NT2/D1 (cell line): ENCODE data around the gene NXPE4.

Source experiments
- DNase-seq: peaks from one replicate; pipeline ENCODE4 v3.0.0-alpha.2; 2011; ENCODE audit warnings: low read depth, low spot score
- H3K27me3 ChIP-seq: 2 replicates; pipeline ENCODE4 v1.6.0; 2011; ENCODE audit warnings: mild to moderate bottlenecking; ENCODE audit not compliant: insufficient read length, insufficient read depth
- H3K36me3 ChIP-seq: 2 replicates; pipeline ENCODE4 v1.6.1; 2011; ENCODE audit warnings: mild to moderate bottlenecking, low read length, mixed read lengths; ENCODE audit not compliant: insufficient read depth, insufficient read length
- H3K4me1 ChIP-seq: 2 replicates; pipeline ENCODE4 v1.5.1; 2011; ENCODE audit not compliant: insufficient read depth, insufficient read length
- H3K4me3 ChIP-seq: 2 replicates; pipeline ENCODE4 v1.5.1; 2011; ENCODE audit warnings: low read depth; ENCODE audit not compliant: insufficient read length
- H3K9ac ChIP-seq: 2 replicates; pipeline ENCODE4 v1.6.0; 2011; ENCODE audit warnings: low read depth; ENCODE audit not compliant: insufficient read length
- H3K9me3 ChIP-seq: 2 replicates; pipeline ENCODE4 v1.5.1; 2011; ENCODE audit warnings: mild to moderate bottlenecking, low read length; ENCODE audit not compliant: insufficient read depth
- SUZ12 ChIP-seq: IDR thresholded peaks from 2 replicates; pipeline ENCODE4 v1.6.1; 2011; ENCODE audit not compliant: insufficient read length, insufficient read depth; ENCODE audit errors: extremely low read depth
- YY1 ChIP-seq: IDR thresholded peaks from 2 replicates; pipeline ENCODE4 v1.6.1; 2011; ENCODE audit not compliant: insufficient read length, insufficient read depth
- ZNF274 ChIP-seq: IDR thresholded peaks from 2 replicates; pipeline ENCODE4 v1.6.1; 2011; ENCODE audit warnings: mild to moderate bottlenecking, low read depth, low read length

The NXPE4 gene

DNA sequence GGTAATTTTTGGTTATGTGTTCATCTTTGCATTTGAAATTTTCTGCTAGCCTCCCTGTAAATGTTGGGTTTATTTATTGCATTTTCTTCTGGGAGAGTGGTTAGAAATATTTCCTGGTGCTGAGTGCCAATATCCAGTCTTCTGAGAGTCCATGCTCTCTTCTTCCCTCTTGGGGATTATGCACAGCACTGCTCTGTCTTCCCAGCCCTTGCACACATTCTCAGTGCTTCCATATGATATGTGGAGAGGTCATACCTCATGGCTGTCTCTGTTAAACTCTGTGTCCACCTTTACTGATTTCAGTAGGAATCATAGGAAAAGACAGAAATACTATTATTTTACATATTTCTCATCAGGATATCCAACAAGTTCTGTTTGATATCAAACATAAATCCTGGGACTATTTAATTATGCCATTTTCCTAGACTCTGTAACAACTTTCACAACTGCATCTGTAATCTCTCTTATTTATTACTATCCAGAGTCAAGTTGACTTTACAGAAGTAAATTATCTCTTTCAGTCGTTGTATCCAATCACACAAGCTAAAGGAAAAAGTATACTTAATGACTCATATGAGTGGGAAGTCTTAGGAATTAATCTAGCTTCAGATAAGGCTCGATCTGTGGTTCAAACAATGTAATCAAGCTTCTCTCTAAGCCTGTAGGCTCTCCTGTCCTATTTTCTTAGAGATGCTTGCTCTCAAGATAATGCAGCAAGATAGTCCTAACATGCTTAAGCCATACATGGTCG is 33.2 kb downstream of the NXPE4 start:
- TF ChIP-seq ZNF274 (no peak), YY1 (no peak), SUZ12 (no peak)
- no peaks in the 10 kb centered on the region for H3K36me3 ChIP-seq
- H3K4me3 ChIP-seq = no peak overlapping the region
- no peaks in the 10 kb centered on the region for H3K9me3 ChIP-seq
- peaks cover 4% of the 10 kb centered on the region for H3K4me1 ChIP-seq
- DNase-seq = no peak
- H3K27me3 ChIP-seq = no peaks in the 10 kb centered on the region
- no peak overlapping the region for H3K9ac ChIP-seq

DNA sequence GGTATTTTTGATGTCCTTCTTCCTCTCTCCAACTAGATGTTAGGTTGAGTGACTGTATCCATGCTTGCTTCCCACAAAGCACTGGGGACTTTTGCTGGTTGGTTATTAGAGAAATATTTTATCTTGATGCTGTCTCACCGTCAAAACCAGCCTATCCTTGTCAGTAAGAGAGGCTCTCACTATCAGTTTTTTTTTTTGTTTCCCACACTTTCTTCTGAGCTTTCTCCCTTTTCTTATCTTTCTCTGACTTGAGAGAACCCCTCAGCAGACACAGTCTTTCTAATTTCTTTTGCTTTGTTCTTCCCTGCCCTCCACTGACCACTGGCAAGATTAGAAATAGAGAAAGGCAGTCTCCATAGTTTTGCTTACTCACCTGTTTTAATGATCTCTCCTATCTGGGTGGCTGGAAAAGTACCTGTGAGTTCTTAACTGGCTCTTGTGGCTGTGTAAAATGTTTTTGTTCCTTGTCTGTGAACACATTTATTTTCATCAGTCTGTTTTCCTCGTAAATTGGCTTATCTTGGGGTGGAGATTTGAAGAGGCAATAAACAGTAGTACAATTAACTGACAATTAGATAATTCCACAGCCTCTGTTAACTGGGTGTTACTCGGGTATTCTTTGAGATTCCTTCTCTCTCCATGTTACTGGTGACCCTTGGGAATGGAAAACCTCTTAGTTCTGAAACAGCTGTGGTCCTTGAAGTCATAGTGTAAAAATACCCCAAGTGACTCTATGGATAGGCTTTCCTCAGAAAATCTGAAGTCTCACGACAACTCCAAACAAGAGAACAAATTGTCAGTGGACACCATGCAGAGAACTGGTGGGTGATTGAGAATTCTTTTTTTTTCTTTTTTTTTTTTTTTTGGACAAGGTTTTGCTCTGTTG is 35.9 kb downstream of the NXPE4 start, which contains the start of gene NXPE1:
TSS of gene NXPE1 (minus strand) at position 457 of the 886 bp plus-strand sequence. CDS start 8,680 bp downstream, outside the sequence.
- DNase-seq = no peak
- no peaks in the 10 kb centered on the region for H3K9me3 ChIP-seq
- TF ChIP-seq YY1 (no peak), SUZ12 (no peak), ZNF274 (no peak)
- no peak within 1 kb of the TSS for H3K4me3 ChIP-seq
- H3K4me1 ChIP-seq = no peaks in the 10 kb centered on the region
- H3K9ac ChIP-seq = no peak within 1 kb of the TSS
- H3K36me3 ChIP-seq = no peaks in the 10 kb centered on the region
- no peaks in the 10 kb centered on the region for H3K27me3 ChIP-seq

DNA sequence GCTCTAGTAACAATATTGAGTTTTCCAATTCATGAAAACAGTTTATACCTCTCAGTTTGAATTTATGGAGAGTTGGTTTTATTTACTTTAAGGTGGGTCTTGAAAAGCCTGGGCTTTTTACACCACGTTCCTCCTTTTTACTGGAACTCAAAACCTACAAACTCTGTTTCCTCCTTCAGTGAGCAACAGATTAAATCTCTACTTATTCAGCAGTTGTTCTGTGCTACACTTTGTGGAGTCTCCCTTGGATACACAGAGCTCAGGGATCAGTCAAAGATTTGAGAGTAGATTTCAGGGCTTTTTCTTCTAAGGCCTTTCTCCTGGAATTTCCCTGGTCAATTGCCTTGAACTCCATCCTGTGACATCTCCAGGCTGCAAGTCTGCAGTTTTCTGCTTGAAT is 39.5 kb downstream of the NXPE4 start:
- no peak overlapping the region for H3K4me3 ChIP-seq
- no peak for DNase-seq
- no peak overlapping the region for H3K9ac ChIP-seq
- TF ChIP-seq ZNF274 = no peak
- no peak for TF ChIP-seq YY1
- TF ChIP-seq SUZ12 = no peak
- no peaks in the 10 kb centered on the region for H3K36me3 ChIP-seq
- no peaks in the 10 kb centered on the region for H3K9me3 ChIP-seq
- no peaks in the 10 kb centered on the region for H3K4me1 ChIP-seq
- H3K27me3 ChIP-seq = no peaks in the 10 kb centered on the region

DNA sequence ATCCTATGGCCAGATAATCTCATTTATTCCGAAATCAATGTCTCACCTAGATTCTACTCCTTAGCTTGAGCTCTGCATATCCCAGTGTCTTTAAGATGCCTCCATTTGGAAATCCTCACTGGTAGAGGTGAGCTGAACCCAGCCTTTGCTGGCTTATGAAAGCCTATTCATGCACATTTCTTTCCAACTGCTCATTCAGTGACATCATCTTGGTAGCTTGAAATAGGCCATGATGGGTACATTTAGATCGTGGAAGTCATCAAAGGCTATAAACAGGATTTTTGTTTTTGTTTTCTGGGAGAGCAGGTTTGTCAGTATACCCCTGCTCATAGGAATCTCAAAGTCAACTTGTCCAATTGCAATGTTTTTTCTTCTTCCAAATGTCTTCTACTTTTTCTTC is 41.9 kb downstream of the NXPE4 start:
- Histone ChIP-seq H3K27me3 (no peaks in the 10 kb centered on the region), H3K36me3 (no peaks in the 10 kb centered on the region), H3K9ac (no peak overlapping the region), H3K9me3 (no peaks in the 10 kb centered on the region), H3K4me3 (no peak overlapping the region), H3K4me1 (no peaks in the 10 kb centered on the region)
- DNase-seq = no peak
- no peak for TF ChIP-seq SUZ12
- TF ChIP-seq ZNF274 = no peak
- no peak for TF ChIP-seq YY1

DNA sequence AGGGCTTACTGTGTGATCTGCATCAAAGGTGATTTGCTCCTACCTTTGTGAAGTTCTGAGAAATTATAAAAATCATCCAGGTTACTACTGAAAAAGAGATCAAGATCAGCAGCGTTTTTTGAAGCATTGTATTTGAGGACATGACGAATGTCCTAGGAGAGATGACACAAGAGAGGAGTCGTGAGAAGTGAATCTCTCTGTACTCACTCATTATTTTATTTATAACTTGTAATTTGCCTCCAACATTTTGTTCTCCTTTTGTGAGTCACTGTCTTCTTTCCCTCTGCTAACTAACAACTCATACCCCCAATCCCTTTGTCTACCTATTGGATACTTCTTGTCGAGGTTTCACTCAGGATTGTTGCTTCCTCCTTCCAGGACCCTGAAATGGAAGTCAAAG is 44.5 kb downstream of the NXPE4 start:
- Histone ChIP-seq H3K4me1 (no peaks in the 10 kb centered on the region), H3K9me3 (no peaks in the 10 kb centered on the region), H3K4me3 (no peak overlapping the region), H3K36me3 (no peaks in the 10 kb centered on the region), H3K9ac (no peak overlapping the region), H3K27me3 (no peaks in the 10 kb centered on the region)
- TF ChIP-seq ZNF274 (no peak), SUZ12 (no peak), YY1 (no peak)
- no peak for DNase-seq

DNA sequence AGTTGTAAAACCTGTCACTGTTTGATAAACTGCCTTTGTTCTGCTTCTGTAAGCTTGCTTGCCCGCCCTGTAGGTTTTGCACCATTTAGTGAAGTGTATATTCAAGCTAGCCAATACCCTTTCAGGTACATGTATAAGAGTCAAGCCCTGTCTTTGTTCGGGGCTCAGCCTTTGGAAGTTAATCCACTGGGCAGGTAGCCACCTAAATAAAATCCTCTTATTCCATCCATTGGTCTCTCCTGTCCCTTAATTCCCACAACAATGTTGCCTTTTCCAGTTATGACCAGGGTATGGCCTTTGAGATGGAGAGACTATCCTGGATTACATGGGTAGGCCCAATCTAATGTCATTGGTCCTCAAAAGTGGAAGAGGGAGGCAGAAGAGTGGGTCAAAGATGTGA is 69.9 kb downstream of the NXPE4 start:
- no peak for DNase-seq
- no peaks in the 10 kb centered on the region for H3K36me3 ChIP-seq
- no peak overlapping the region for H3K4me3 ChIP-seq
- no peaks in the 10 kb centered on the region for H3K27me3 ChIP-seq
- H3K9ac ChIP-seq = no peak overlapping the region
- H3K4me1 ChIP-seq = no peaks in the 10 kb centered on the region
- TF ChIP-seq SUZ12 (no peak), ZNF274 (no peak), YY1 (no peak)
- H3K9me3 ChIP-seq = peaks cover 14% of the 10 kb centered on the region; the same call in 1 of the 2 replicates

DNA sequence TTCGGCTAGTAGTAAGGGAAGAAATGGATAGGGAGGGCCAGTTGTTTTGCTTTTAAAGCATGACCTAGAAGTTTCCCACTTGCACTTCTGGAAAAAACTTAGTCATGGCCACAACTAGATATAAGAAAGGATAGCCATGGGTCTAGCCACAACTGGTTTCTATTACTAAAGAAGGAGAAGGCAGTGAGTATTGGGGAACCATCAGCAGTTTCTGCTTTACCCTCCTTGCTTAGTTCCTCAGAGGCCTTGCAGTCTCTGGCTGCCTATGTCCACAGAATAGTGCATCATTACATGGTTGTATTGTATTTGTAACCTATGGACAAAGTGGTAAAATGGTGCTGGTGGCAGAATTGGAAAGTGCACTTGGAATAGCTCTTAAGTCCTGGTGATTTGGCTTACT is 71.5 kb downstream of the NXPE4 start:
- Histone ChIP-seq H3K9ac (no peak overlapping the region), H3K27me3 (no peaks in the 10 kb centered on the region), H3K36me3 (no peaks in the 10 kb centered on the region), H3K4me3 (no peak overlapping the region), H3K4me1 (no peaks in the 10 kb centered on the region), H3K9me3 (peaks cover 14% of the 10 kb centered on the region; the same call in 1 of the 2 replicates)
- DNase-seq = no peak
- TF ChIP-seq SUZ12 (no peak), YY1 (no peak), ZNF274 (no peak)
